GM21717 (cell line): ENCODE measurements around the gene CD177.
"Not testable (repeated sequence)": the region's sequence is repeated elsewhere in the genome, so short reads cannot be mapped to it uniquely, and the experiment has no call there.

Source experiments
- ATAC-seq: cut with Tn5 transposase; IDR thresholded peaks from one replicate; pipeline ENCODE4 v1.9.1; 2021; ENCODE audit warnings: mild to moderate bottlenecking, moderate library complexity; ENCODE audit not compliant: unreplicated experiment

The CD177 gene

GRCh38 chr19:43353606-43354304, at the start of gene CD177:
Gene CD177, plus strand, starts transcription at chr19:43353686. Its CDS starts 29 bp downstream, at chr19:43353715.
- ATAC-seq, result no peak

GRCh38 chr19:43305642-43306041, 47.8 kb upstream of the CD177 start:
- no peak for ATAC-seq

GRCh38 chr19:43306097-43306496, 47.4 kb upstream of the CD177 start:
- ATAC-seq, result no peak

GRCh38 chr19:43308244-43308815, 45.2 kb upstream of the CD177 start:
- no peak for ATAC-seq

- no peak for ATAC-seq
These were observed 44.0 kb upstream of the CD177 start for GRCh38 chr19:43309466-43309865.

- no peak for ATAC-seq
These were observed 43.3 kb upstream of the CD177 start for GRCh38 chr19:43310221-43310620.

- ATAC-seq, result no peak
These were observed 42.2 kb upstream of the CD177 start for GRCh38 chr19:43311256-43311655.

- no peak for ATAC-seq
These were observed 41.8 kb upstream of the CD177 start for GRCh38 chr19:43311706-43312105.

- no peak for ATAC-seq
These were observed 39.6 kb upstream of the CD177 start for GRCh38 chr19:43313711-43314495.

- no peak for ATAC-seq
These were observed 37.6 kb upstream of the CD177 start for GRCh38 chr19:43315851-43316250.

- ATAC-seq, result no peak
These were observed 36.7 kb upstream of the CD177 start for GRCh38 chr19:43316591-43317319.

GRCh38 chr19:43318203-43318602, 35.3 kb upstream of the CD177 start:
- ATAC-seq, result no peak

- ATAC-seq, result no peak
These were observed 34.6 kb upstream of the CD177 start for GRCh38 chr19:43318796-43319314.

GRCh38 chr19:43320546-43320945, 32.9 kb upstream of the CD177 start:
- no peak for ATAC-seq

GRCh38 chr19:43326761-43327160, 26.7 kb upstream of the CD177 start:
- ATAC-seq, result not testable (repeated sequence)

GRCh38 chr19:43328561-43328960, 24.9 kb upstream of the CD177 start:
- not testable (repeated sequence) for ATAC-seq

- not testable (repeated sequence) for ATAC-seq
These were observed 24.4 kb upstream of the CD177 start for GRCh38 chr19:43329049-43329448.

GRCh38 chr19:43329989-43330388, 23.5 kb upstream of the CD177 start:
- ATAC-seq, result no peak

GRCh38 chr19:43330726-43331434, 22.6 kb upstream of the CD177 start:
- ATAC-seq, result no peak

- no peak for ATAC-seq
These were observed 22.0 kb upstream of the CD177 start for GRCh38 chr19:43331435-43332010.
